ENCODE data around the gene DHRS12.
A peak's percentile ranks its signal among the peaks of the same experiment; 100 is the strongest.

DHRS12 gene, protein sequence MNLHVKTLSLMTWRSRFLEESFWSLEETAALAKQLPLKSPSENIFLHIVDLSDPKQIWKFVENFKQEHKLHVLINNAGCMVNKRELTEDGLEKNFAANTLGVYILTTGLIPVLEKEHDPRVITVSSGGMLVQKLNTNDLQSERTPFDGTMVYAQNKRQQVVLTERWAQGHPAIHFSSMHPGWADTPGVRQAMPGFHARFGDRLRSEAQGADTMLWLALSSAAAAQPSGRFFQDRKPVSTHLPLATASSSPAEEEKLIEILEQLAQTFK

DNA sequence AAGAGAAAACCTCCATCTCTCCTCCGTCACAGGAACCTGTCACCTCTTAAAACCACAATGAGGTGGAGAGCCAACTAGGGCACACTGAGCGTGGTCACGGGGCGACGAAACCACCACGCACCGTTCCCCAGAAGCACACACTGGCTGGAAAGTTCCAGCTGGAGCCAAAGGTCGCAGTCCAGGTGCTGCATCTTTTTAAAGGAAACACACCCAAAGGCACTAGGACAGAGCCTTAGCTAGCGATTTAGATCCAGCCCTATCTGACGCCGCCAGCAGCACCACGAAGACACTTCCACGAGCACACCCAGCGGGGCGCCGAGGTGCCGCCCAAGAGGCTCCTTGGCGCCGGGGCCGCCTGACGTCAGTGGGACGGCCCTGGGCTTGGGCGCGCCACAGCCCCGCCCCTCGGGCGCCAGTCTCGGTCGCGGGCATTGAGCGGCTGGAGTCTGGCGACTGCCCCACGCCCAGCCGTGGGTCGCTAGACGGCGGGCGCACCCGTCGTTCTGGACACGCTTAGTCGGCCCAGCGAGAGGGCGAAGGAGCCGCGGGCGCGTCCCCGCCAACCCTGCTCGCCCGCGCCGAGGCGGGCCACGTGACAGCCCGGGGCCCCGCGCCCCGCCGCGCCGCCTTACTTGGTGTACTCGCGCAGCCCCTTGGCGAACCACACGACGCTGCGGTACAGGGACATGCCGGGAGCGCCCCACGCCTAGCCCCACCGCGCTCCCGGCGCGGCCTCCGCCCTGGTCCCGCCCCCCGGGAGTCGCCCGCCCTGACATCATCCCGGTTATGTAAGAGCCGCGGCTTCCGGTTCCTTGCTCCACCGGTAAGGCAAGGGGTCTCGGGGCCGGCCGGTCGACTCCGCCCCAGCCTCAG is at the start of gene DHRS12:
TSS of gene DHRS12 (minus strand) at position 742 of the 873 bp plus-strand sequence. CDS start 4,504 bp downstream, outside the sequence.
- peak in 57 of 58 donors; percentile 45 to 95 (median 86) for DNase-seq

DNA sequence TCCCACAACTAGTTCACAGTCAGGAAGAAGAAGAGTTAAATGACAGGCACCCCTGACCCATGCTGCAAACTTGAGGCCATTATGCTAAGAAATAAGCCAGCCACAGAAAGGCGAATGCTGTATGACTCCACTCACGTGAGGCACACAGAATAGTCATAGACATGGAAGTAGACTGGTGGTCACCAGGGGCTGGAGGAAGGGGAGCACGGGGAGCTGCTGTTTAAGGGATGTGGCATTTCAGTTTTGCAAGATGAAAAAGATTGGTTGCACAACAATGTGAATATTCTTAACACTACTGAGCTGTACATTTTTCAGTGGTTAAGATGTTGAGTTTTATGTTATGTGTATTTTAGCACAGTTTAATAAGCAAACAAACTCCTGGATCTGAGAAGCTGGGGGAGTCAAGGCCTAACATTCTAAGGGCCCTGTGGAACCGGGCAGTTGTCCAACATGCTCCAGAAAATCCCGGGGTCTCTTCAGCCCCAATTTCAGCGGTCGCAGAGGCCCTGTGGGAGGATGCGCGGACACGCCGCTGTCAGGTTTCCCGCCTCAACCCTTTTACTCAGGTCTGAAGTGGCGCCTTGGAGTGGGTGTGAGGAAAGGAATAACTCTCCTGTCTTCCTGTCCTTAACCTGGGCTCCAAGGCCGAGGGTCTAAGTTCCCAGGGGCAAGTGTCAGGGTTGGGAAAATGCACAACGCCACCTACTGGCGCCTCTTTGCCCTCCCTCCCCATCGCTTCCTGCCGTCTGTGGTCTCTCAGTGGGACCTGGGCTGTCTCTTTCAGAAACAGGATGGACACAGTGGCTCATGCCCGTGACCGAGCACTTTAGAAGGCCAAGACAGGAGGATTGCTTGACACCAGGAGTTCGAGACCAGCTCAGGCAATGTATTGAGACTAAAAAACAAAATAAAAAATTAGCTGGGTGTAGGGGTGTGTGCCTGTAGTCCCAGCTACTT is 45.5 kb upstream of the DHRS12 start:
- no peak for DNase-seq

DNA sequence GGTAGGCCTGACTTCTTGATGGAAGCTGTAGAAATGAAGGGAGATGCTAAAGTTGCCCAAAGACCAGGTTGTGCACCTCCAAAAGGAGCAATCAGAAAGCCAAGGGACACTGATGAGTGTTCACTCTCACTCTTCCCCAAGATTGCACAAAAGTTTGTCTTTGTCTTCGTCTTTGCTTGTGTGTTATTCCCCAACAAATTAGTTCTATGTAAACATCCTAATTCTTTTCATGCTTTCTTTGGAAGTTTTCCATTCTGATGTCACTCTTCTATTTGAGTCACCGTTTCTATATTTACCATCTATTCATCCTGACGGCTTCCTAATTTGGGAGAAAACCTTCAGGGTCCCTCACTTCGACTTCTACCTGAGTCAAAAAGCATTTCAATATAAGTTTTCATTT is 44.7 kb upstream of the DHRS12 start:
- DNase-seq = no peak

DNA sequence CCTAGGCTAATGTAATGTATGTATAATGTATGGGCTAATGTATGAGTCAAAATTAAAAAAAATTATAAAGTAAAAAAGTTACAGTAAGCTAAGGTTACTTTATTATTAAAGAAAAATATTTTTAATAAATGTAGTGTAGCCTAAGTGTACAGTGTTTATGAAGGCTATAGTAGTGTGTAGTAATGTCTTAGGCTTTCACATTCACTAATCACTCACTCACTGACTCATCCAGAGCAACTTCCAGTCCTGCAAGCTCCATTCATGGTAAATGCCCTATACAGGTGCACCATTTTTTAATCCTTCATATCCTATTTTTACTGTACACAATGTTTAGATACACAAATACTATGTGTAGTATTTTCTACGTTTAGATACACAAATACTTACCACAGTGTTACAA is 42.8 kb upstream of the DHRS12 start:
- no peak for DNase-seq

DNA sequence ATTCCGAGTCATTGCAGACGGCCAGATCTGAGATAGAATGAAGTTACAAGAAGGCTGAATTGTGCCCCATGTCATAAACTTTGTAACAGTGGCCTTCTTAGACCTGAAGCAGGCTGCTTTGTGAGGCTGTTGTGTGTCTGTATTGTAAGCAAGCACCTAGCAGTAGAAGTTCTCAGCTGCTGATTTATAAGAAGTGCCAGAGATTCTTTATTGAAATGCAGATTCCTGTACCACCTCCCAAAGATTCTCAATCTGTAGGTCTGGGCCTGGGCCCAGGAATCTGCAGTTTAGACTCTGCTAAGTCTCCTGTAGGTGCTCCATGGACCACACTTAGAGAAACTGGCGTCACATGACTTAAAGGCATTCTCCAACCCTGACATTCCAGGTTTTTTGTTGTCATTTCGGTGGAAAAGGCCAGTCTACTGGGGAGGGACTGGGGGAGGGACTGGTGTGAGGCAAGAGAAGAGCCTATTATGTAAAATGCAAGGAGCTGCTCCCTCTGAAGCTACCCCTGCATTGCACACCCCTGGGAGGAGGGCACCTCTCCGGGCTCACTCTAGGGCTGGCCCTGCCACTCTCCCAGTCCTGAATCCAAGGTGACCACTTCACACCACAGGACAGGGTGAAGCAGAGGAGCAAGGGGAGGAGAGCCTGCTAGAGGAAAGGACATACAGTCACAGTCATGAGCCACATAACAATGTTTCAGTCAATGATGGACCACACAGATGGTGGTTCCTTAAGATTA is 41.8 kb upstream of the DHRS12 start:
- no peak for DNase-seq

DNA sequence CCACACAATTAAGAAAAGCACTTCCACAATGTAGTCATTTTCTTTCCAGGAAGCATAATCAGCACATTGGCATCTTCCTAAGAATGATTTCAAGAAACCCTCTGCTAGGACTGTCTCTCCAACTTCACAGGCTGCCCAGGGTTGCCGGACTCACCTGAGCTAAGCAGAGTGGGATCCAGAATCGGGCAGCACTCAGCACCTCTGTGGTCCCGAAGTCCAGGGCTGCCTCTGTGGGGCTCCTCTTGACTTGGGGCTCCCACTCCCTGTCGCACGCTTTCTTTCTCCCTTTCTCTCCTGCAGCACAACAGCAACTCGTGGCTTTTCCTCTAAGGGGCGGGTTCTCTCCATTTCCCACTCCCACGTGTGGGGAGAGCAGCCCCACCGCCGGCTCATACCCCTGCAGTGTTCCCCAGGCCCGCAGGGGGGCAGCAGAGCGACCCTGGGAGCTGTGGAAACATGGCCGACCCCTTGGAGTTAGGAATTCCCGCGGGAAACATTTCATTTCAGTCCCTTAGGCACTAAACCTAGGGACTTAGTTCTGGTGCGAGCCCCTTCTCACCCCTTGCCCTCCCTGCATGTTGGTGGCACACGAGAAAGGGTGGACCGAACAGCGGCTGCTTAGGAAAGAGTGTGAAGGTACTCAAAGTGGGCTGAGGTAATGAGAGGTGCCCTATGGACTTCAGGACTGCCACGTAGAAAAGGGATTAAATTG is 41.1 kb upstream of the DHRS12 start, which contains the start of gene TMEM272:
TSS of gene TMEM272 (minus strand) at position 316 of the 712 bp plus-strand sequence. CDS start 6,647 bp downstream, outside the sequence.
- DNase-seq = peak in 45 of 58 donors; percentile 8 to 82 (median 27)

DNA sequence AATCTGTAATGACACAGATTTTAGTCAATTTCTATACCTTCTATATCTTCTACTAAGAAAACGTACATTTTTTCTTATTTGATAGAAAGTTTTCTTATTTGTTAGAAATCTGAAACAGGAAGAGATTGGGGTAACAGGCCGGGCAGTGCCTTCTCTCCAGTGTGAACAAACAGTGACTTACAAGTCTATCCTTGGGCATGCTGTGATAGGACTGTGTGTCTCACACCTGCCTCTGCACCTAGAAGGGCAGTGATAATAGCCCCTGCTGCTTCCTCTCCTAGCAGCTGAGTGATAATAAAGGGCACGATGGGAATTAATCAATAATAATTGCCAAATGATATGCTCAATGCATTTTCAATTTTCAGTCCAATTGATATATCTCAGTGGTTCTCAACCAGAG is 39.6 kb upstream of the DHRS12 start:
- DNase-seq = no peak

DNA sequence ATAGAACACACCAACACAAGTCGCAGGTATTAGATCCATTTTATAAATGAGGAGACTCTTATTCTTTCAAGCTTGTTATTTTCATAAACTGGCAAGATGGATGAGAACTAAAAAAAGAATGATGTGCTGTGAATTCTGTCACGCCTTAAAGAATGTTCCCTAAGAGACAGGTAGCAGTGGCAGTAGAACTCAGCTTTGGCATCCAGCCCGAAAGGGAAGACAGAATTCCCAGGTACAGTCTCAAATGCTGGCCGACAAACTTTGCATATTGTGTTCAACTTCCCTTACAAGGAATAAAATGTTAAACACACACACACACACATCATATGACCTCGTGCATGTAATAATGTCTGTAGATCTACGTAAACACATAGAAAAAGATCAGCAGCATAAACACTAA is 37.8 kb upstream of the DHRS12 start:
- DNase-seq = no peak

DNA sequence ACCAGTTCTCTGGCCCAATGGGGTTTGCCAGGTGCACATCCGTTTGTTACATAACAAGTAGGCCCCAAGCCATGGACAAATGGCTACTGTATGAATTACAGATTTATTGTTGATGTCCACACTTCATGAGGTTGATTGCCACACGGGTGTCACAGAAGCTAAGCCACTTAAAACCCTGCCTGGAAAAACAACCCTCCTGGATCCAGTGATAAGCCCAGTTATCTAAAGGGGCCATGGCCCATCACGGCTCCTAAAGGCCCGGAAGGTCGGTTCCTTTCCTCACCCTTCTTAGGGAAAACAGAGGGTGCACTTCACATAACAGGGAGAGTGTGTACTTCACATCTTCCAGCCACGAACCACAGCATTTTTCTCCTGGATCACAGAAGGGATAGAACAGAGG is 37.0 kb upstream of the DHRS12 start:
- no peak for DNase-seq

DNA sequence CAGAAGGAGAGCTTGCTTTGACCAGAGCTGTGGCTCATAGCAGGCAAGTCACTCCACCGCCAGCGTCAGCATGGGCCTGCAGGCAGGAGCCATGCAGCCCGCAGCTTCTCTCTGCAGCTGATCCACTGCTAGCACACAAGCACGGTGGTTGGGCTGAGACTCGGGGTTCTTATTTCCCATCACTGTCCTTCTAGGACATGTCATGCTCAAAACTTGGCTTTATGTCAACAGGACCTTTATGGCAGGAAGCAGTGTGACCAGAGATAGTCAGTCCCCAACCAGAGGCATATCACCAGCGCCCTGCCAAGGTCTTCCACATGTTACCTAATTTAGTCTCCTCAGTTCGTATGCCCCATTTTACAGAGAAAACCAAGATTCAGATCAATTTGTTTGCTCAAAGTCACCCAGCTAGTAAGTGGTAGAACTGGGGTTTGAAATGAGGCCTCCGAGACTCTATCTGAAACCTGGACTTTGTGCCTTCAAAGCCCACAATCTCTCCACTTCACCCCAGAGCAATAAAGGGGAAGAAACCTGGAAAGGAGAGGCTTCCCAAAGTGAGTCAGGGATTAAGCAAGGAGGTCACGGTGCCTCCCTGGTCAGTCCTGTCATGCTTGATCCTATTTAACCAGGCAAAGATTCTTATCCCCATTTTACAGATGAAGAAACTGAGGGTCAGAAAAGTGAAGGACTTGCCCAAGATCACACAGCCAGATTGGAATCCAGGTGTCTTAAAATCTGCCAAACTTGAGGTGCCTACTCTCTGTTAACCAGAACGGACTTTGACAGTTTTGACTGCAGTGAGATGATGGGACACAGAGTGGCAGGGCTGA is 36.0 kb upstream of the DHRS12 start:
- DNase-seq = no peak

DNA sequence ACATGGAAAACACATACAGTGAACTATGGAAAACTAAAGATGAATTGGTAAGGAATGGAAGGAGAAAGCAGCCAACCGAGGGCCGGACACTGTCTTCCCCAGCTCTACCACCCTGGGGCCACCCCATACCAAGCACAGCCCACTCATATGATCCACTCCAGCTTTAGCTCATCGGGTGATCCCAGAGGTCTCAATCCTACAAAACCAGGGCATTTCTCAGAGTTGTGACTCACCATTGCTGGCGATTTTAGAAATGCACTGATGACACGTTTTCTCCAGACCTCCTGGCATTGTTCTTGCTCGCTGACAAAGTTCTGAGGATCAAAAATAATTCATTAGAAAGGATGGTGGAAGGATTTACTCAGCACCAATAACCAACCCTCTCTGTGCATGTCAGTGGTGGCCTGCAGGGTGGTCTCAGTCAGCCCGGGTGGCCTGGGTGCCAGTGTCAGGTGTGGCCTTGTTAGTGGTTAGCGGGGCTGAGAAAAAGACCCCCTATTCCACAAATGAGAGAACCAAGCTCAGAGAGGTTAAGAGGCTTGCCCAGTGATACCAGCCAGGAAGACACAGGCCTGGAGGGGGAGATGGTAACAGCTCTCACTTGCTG is 34.4 kb upstream of the DHRS12 start:
- DNase-seq = no peak

DNA sequence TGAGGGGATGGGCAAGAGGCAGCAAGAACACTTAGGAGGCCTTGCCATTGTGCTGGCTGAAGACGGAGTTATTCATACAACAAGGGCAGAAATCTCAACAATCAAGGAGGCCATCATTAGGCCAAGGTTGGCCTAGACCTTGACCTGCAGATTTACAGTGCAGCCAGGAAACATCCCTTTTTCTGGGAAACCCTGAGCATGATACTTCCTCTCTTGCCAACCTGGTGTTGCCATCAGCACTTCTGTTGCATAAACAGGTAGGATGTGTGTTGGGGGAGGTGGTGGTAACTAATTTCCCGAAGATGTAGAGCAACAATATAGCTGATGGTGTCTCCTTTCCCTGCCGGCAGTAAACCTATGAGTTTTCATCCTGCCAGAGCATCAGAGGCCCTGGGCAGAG is 33.1 kb upstream of the DHRS12 start:
- no peak for DNase-seq

DNA sequence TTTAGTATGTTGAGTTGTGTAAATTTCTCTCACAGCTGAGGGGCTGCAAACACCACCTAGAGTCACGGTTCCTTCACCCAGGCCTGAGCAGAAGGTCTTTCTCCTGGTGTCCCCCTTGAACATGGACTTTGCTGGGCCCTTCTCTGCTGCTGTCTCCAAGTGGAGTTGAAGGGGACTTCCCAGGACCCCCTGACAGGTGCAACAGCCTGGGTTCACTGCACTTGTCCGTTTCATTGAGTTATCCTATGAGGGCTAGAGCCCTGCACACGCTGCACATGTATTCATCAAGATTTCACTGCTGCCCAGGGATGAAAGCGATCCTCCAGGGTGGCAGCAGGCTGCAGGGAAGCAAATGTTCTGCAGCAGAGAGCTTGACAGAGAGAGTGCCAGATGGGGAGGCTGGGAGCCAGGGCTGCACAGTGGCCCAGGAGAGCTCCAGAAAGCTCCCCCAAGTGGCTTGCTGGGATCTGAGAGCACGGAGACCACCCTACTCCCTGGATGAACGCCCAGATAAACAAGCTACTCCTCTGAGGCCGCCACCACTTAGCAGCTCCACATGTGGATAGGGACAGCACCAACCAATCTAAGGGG is 30.7 kb upstream of the DHRS12 start:
- peak in 4 of 58 donors; percentile 6 to 16 (median 11) for DNase-seq

DNA sequence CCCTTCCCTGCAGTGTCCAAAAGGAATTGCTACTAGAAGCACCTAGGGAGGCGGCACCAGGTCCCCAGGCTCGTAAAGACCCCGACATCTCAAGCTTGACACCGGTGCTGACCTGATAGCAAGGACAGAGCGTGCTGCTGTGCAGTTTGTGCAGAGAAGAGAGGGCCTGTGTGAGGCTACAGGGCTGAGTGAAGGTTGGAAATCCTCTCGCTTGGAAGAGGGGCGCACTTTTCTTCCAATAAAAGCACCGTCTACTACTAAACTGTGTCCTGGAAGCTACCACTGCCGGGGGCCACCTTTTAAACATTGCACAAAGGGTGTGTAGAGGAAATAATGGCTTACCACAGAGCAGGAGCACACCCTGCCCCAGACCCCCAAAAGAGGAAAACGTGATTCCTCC is 30.0 kb upstream of the DHRS12 start:
- no peak for DNase-seq

DNA sequence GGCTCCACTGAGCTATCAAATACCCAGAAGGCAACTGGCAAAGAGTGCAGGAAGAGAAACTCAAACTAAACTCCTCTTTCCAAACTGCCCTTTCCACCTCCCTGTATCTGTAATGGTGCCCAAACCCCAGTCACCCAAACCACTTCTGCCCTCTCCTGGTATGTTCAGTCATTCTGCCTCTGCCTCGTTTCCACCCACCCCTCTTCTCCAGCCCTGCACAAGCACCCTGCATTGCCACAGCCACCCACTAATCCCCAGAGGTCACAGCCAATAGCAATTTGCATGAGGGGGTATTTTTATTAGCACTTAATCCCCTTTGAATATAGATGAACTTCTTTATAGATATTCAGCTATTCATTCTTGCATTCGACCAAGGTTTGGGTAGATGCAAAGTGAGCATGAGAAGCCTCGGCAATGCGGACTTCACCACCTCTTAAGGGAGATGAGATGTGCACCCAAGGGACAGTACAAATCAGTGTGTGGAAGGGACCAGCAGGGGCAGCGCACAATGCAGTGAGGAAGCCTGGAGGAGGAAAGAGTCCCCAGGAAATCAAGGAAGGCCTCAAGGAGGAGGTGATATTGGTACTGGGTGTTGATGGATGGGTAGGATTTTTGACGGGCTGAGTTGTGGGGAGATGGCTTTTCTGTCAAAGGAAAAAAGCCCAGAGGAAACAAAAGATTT is 28.6 kb upstream of the DHRS12 start:
- peak in 8 of 58 donors; percentile 5 to 36 (median 10) for DNase-seq

DNA sequence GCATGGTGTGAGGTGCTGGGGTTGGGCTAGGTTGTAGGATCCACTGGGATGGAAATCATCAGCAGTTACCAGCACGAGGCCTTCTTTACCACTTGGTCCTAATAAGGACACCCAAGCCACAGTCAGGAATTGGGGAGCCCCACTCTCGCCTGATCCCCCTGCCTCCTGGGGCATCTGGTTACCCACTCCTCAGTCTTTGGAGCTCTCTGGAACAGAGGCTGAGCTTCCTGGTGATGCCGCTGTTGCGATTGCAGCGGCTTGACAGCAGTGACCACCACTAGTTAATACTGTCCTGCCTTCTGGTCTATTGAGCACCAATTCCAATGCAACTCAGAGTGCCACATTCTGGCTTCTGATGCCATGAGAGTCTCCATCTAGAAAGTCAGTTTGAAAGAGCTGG is 27.6 kb upstream of the DHRS12 start:
- DNase-seq = no peak

DNA sequence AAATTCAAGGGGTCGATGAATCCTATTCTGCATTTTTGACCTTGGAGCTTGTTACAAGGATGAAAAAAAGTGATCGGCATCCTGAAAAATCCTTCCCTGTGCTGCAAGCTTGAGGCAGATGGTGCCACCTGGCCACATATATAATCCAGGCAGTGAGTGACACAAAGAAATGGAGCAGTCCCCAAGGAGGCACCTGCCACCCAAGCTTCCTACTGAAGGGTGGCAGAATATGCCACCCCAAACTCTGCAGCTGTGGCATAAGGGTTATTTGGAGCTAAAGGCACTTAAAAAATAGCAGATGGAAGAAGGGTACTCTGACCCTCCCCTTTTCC is 25.6 kb upstream of the DHRS12 start:
- no peak for DNase-seq
